Measurements from ENCODE around the gene ZSCAN29. TPM values are rescaled to one million over a fixed set of nuclear protein-coding genes. Genes with fewer than 3 reads are reported as not detected.
"Not testable (repeated sequence)": the region's sequence is repeated elsewhere in the genome, so short reads cannot be mapped to it uniquely, and the experiment has no call there.

Gene ZSCAN29
- total and polyA plus RNA-seq, 2 donors (not counting 1 experiment from before 2014, with no cell fraction given) = 16.1 to 51.5 TPM

DNA sequence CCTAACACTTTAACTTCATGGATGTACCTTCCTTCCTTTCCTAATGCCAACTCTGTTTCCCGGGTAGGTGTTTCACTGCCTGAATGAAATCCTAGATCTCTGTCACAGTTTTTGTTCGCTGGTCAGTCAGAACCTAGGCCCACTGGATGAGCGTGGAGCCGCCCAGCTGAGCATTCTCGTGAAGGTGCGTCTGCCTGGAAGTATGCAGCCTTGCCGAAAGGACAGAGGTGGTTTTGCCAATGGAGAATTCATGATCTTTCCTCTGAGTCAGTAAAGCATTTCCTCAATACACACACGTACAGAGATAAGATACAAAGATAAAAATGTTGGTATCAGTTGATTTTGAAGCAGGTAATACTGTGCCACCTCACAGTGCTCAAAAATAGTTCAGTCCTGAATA, 32.8 kb upstream of the ZSCAN29 start:
- Mint-ChIP-seq H3K27ac (no peak overlapping the region), H3K4me3 (no peak overlapping the region)
- CTCF ChIA-PET = no interaction called here

DNA sequence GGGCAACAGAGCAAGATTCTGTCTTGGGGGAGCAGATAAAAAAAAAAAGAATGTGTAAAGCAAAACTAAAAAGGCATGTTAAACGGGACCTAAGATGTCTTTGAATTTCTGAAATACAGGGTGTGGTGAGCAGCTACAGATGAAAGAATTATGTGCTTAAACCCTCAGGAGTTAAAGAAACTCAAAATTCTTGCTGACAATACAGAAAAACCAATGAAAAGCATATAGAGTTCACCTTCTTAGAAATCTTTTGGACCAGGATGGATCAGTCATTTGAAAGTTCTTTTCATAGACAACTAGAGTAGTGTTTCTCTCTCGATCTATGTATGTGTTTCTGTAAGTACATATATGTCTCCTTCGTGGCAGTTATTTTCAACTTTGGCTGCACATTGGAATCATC, 31.4 kb upstream of the ZSCAN29 start:
- peaks cover 6 to 84% of the 10 kb centered on the region in 2 experiments for H3K36me3 ChIP-seq (replicated peaks in 1 of 2; ENCODE audit: control extremely low read depth in 1 of 2, control insufficient read depth in 1 of 2, extremely low read depth in 1 of 2, insufficient read depth in 2 of 2, low read length in 1 of 2)
- no peaks in the 10 kb centered on the region for H3K4me1 ChIP-seq (ENCODE audit: control insufficient read depth in 2 of 2, insufficient read depth in 2 of 2, low read length in 2 of 2)
- CTCF ChIA-PET = no interaction called here
- H3K27ac ChIP-seq (ENCODE audit: low read length in 2 of 2) = no peak overlapping the region
- no peaks in the 10 kb centered on the region for H3K9me3 ChIP-seq (ENCODE audit: control extremely low read depth in 1 of 3, control insufficient read depth in 2 of 3, insufficient read depth in 1 of 3, low read length in 2 of 3)
- no peaks in the 10 kb centered on the region for H3K27me3 ChIP-seq (replicated peaks in 1 of 4; ENCODE audit: control extremely low read depth in 1 of 4, control insufficient read depth in 3 of 4, insufficient read depth in 4 of 4, low read length in 3 of 4)
- H3K79me2 ChIP-seq (ENCODE audit: control insufficient read depth, insufficient read depth, low read length) = no peaks in the 10 kb centered on the region
- Mint-ChIP-seq H3K27me3 (no peaks in the 10 kb centered on the region), H3K4me3 (no peak overlapping the region), H3K4me1 (no peaks in the 10 kb centered on the region), H3K27ac (no peak overlapping the region), H3K9me3 (ENCODE audit: insufficient read depth) (no peaks in the 10 kb centered on the region)
- H2AFZ ChIP-seq (ENCODE audit: insufficient read depth, low read depth, low read length, poor library complexity, severe bottlenecking) = no peak overlapping the region
- POLR2A ChIA-PET = no interaction called here
- DNase-seq (no peak), ATAC-seq (ENCODE audit: low read depth) (no peak)
- intact Hi-C loops (cut with micrococcal nuclease) = no loop called here
- no peak overlapping the region for H3K9ac ChIP-seq (ENCODE audit: low read length)
- H3K4me3 ChIP-seq (ENCODE audit: control extremely low read depth in 1 of 5, extremely low read depth in 1 of 5, insufficient read depth in 1 of 5, low read depth in 2 of 5, low read length in 4 of 5) = no peak overlapping the region
- TF ChIP-seq EZH2 (IDR thresholded peaks at IDR 0.05; ENCODE audit: borderline replicate concordance, insufficient read depth, low read depth, low read length, poor library complexity, severe bottlenecking) = no peak
- TF ChIP-seq, protein P1, sequence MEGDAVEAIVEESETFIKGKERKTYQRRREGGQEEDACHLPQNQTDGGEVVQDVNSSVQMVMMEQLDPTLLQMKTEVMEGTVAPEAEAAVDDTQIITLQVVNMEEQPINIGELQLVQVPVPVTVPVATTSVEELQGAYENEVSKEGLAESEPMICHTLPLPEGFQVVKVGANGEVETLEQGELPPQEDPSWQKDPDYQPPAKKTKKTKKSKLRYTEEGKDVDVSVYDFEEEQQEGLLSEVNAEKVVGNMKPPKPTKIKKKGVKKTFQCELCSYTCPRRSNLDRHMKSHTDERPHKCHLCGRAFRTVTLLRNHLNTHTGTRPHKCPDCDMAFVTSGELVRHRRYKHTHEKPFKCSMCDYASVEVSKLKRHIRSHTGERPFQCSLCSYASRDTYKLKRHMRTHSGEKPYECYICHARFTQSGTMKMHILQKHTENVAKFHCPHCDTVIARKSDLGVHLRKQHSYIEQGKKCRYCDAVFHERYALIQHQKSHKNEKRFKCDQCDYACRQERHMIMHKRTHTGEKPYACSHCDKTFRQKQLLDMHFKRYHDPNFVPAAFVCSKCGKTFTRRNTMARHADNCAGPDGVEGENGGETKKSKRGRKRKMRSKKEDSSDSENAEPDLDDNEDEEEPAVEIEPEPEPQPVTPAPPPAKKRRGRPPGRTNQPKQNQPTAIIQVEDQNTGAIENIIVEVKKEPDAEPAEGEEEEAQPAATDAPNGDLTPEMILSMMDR (IDR thresholded peaks at IDR 0.05) = no peak
- H3K4me2 ChIP-seq (replicated peaks; ENCODE audit: low read depth, low read length, poor library complexity, severe bottlenecking) = no peak overlapping the region
- WGBS (ENCODE audit: insufficient coverage) = no CpG with 5 or more reads among the region's 3 CpGs
- H4K20me1 ChIP-seq (ENCODE audit: control insufficient read depth, insufficient read depth, low read length, poor library complexity, severe bottlenecking) = no peaks in the 10 kb centered on the region

More for the DNA sequence above, 32.8 kb upstream of the ZSCAN29 start:
- Histone ChIP-seq H3K79me2 (ENCODE audit: control insufficient read depth, insufficient read depth, low read length) (no peaks in the 10 kb centered on the region), H3K9ac (ENCODE audit: low read length) (no peak overlapping the region), H3K4me2 (replicated peaks; ENCODE audit: low read depth, low read length, poor library complexity, severe bottlenecking) (no peak overlapping the region), H3K36me3 (replicated peaks in 1 of 2; ENCODE audit: control extremely low read depth in 1 of 2, control insufficient read depth in 1 of 2, extremely low read depth in 1 of 2, insufficient read depth in 2 of 2, low read length in 1 of 2) (peaks cover 3 to 84% of the 10 kb centered on the region in 2 experiments), H2AFZ (ENCODE audit: insufficient read depth, low read depth, low read length, poor library complexity, severe bottlenecking) (no peak overlapping the region), H4K20me1 (ENCODE audit: control insufficient read depth, insufficient read depth, low read length, poor library complexity, severe bottlenecking) (no peaks in the 10 kb centered on the region), H3K4me1 (ENCODE audit: control insufficient read depth in 2 of 2, insufficient read depth in 2 of 2, low read length in 2 of 2) (no peaks in the 10 kb centered on the region), H3K27me3 (replicated peaks in 1 of 4; ENCODE audit: control extremely low read depth in 1 of 4, control insufficient read depth in 3 of 4, insufficient read depth in 4 of 4, low read length in 3 of 4) (no peaks in the 10 kb centered on the region), H3K4me3 (ENCODE audit: control extremely low read depth in 1 of 5, extremely low read depth in 1 of 5, insufficient read depth in 1 of 5, low read depth in 2 of 5, low read length in 4 of 5) (no peak overlapping the region), H3K27ac (ENCODE audit: low read length in 2 of 2) (no peak overlapping the region), H3K9me3 (ENCODE audit: control extremely low read depth in 1 of 3, control insufficient read depth in 2 of 3, insufficient read depth in 1 of 3, low read length in 2 of 3) (no peaks in the 10 kb centered on the region)
- Mint-ChIP-seq H3K9me3 (ENCODE audit: insufficient read depth) (no peaks in the 10 kb centered on the region), H3K27me3 (no peaks in the 10 kb centered on the region), H3K4me1 (no peaks in the 10 kb centered on the region)
- intact Hi-C loops (cut with micrococcal nuclease) = no loop called here
- POLR2A ChIA-PET = interaction anchor here (0.6 kb wide), 1 partner anchor 140 kb away, joined by 3 read pairs; no protein-coding TSS in a partner anchor
- no peak for ATAC-seq (ENCODE audit: low read depth)
- DNase-seq = no peak
- no peak for TF ChIP-seq EZH2 (IDR thresholded peaks at IDR 0.05; ENCODE audit: borderline replicate concordance, insufficient read depth, low read depth, low read length, poor library complexity, severe bottlenecking)
- TF ChIP-seq, protein P1 (IDR thresholded peaks at IDR 0.05) = no peak
- WGBS (ENCODE audit: insufficient coverage) = 93% methylated on average over 2 of the region's 8 CpGs

DNA sequence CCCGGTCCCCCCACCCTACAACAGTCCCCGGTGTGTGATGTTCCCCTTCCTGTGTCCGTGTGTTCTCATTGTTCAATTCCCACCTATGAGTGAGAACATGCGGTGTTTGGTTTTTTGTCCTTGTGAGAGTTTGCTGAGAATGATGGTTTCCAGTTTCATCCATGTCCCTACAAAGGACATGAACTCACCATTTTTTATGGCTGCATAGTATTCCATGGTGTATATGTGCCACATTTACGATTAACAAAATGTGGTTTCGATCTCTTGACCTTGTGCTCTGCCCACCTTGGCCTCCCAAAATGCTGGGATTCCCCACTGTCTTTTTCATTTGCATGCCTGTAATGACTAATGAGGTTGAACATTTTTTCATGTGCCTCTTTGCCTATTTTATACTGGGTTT, 22.7 kb upstream of the ZSCAN29 start:
- H2AFZ ChIP-seq (ENCODE audit: insufficient read depth, low read depth, low read length, poor library complexity, severe bottlenecking) = not testable (repeated sequence)
- WGBS (ENCODE audit: insufficient coverage) = 100% methylated on average over 2 of the region's 6 CpGs

More for the DNA sequence above, 22.7 kb upstream of the ZSCAN29 start:
- H3K27me3 ChIP-seq (replicated peaks in 1 of 4; ENCODE audit: control extremely low read depth in 1 of 4, control insufficient read depth in 3 of 4, insufficient read depth in 4 of 4, low read length in 3 of 4); H4K20me1 ChIP-seq (ENCODE audit: control insufficient read depth, insufficient read depth, low read length, poor library complexity, severe bottlenecking); H3K27ac Mint-ChIP-seq; H3K4me1 Mint-ChIP-seq; H3K27me3 Mint-ChIP-seq; H3K27ac ChIP-seq (ENCODE audit: low read length in 2 of 2); DNase-seq; H3K4me2 ChIP-seq (replicated peaks; ENCODE audit: low read depth, low read length, poor library complexity, severe bottlenecking); H3K9me3 ChIP-seq (ENCODE audit: control extremely low read depth in 1 of 3, control insufficient read depth in 2 of 3, insufficient read depth in 1 of 3, low read length in 2 of 3); intact Hi-C loops (cut with micrococcal nuclease); H3K4me3 Mint-ChIP-seq; ATAC-seq (ENCODE audit: low read depth); H3K9me3 Mint-ChIP-seq (ENCODE audit: insufficient read depth); H3K9ac ChIP-seq (ENCODE audit: low read length); POLR2A ChIA-PET; H3K79me2 ChIP-seq (ENCODE audit: control insufficient read depth, insufficient read depth, low read length); H3K4me3 ChIP-seq (ENCODE audit: control extremely low read depth in 1 of 5, extremely low read depth in 1 of 5, insufficient read depth in 1 of 5, low read depth in 2 of 5, low read length in 4 of 5); H3K4me1 ChIP-seq (ENCODE audit: control insufficient read depth in 2 of 2, insufficient read depth in 2 of 2, low read length in 2 of 2); CTCF ChIA-PET: not testable (repeated sequence)
- H3K36me3 ChIP-seq (replicated peaks in 1 of 2; ENCODE audit: control extremely low read depth in 1 of 2, control insufficient read depth in 1 of 2, extremely low read depth in 1 of 2, insufficient read depth in 2 of 2, low read length in 1 of 2) = peaks cover 22 to 53% of the 10 kb centered on the region in 2 experiments

All from B cell (primary cell).